ENCODE data around the gene ITPR2.

DNA sequence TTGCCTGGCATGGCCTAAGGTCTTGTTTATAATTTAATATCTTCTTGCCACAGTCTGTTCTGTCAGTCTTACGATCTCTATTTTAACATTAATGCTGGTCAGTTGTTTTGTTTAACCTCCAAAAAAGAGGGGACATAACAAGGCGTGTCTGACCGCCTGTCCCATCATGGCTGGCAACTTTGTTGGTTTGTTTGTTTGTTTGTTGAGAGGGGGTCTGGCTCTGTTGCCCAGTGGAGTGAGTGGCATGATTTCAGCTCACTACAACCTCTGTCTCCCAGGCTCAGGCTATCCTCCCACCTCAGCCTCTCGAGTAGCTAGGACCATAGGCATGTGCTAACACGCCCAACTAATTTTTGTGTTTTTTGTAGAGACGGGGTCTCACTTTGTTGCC, 36.1 kb upstream of the ITPR2 start:
- TF ChIP-seq HNF4G (IDR thresholded peaks at IDR 0.05; ENCODE audit: borderline replicate concordance, low read depth, low read length) (no peak), HNF4G (CRISPR knock-in tag; IDR thresholded peaks at IDR 0.05; ENCODE audit: borderline replicate concordance, low read depth) (no peak), SP4 (CRISPR knock-in tag; IDR thresholded peaks at IDR 0.05) (no peak)
